GM03348 (cell line): Measurements from ENCODE around the gene IFITM5.
"Not testable (repeated sequence)": the region's sequence is repeated elsewhere in the genome, so short reads cannot be mapped to it uniquely, and the experiment has no call there.

Source experiments
- DNase-seq: peaks from one replicate; pipeline ENCODE4 v3.0.0; 2012; ENCODE audit warnings: low spot score

Gene IFITM5

GRCh38 chr11:299081-299891 is at the start of gene IFITM5:
Gene IFITM5, minus strand, starts transcription at chr11:299526. Its CDS starts 36 bp downstream, at chr11:299490.
- no peak for DNase-seq

- DNase-seq, result no peak
These were observed 47.2 kb upstream of the IFITM5 start for GRCh38 chr11:346529-346928.

- DNase-seq, result no peak
These were observed 45.7 kb upstream of the IFITM5 start for GRCh38 chr11:344836-345578.

GRCh38 chr11:342328-342727 is 43.0 kb upstream of the IFITM5 start:
- DNase-seq, result no peak

GRCh38 chr11:340539-341512 is 41.5 kb upstream of the IFITM5 start:
- DNase-seq, result no peak

- no peak for DNase-seq
These were observed 40.6 kb upstream of the IFITM5 start for GRCh38 chr11:339963-340362.

GRCh38 chr11:337711-338110 is 38.4 kb upstream of the IFITM5 start:
- no peak for DNase-seq

- DNase-seq, result no peak
These were observed 37.4 kb upstream of the IFITM5 start for GRCh38 chr11:336659-337198.

- DNase-seq, result no peak
These were observed 36.7 kb upstream of the IFITM5 start for GRCh38 chr11:335779-336658.

- no peak for DNase-seq
These were observed 35.1 kb upstream of the IFITM5 start for GRCh38 chr11:334264-334994.

GRCh38 chr11:333616-334263 is 34.4 kb upstream of the IFITM5 start:
- not testable (repeated sequence) for DNase-seq

GRCh38 chr11:332651-333480 is 33.5 kb upstream of the IFITM5 start:
- no peak for DNase-seq

GRCh38 chr11:331358-332060 is 32.2 kb upstream of the IFITM5 start:
- no peak for DNase-seq

- DNase-seq, result no peak
These were observed 31.5 kb upstream of the IFITM5 start for GRCh38 chr11:330694-331357.

- no peak for DNase-seq
These were observed 31.0 kb upstream of the IFITM5 start for GRCh38 chr11:330307-330693.

- no peak for DNase-seq
These were observed 30.5 kb upstream of the IFITM5 start for GRCh38 chr11:329886-330253.

- not testable (repeated sequence) for DNase-seq
These were observed 29.3 kb upstream of the IFITM5 start for GRCh38 chr11:328516-329100.
